HepG2 (cell line): ENCODE results near the gene IQCN. TPM values are rescaled to one million over a fixed set of nuclear protein-coding genes. Genes with fewer than 3 reads are reported as not detected.
A peak's percentile ranks its signal among the peaks of the same experiment; 100 is the strongest.

Experiments
- ATAC-seq: fragments of 200-7000 bp; cut with Tn5 transposase; 3 replicates; pipeline ENCODE4 v1.9.1; 2020; ENCODE audit warnings: mild to moderate bottlenecking, moderate library complexity
- BruUV-seq: library from RNA; stranded (reverse); fragments of 400-500 nt; replicated peaks from 2 replicates; lab custom pipeline; 2021; lab: Mats Ljungman, UMichigan
- CTCF ChIA-PET: fragments of 300-600 bp; formaldehyde crosslinking; extraction: SDS; loops from one replicate; lab custom pipeline; 2021; ENCODE audit warnings: low total read pairs, inconsistent platforms, low intra/inter-chr PET ratio; lab: Yijun Ruan, JAX
- POLR2A ChIA-PET: fragments of 350-600 bp; sonication (Branson Sonifier 250); formaldehyde crosslinking; loops from one replicate; lab custom pipeline; 2020; ENCODE audit warnings: antibody characterized with exemption, inconsistent platforms; lab: Yijun Ruan, JAX
- DNase-seq: peaks from one replicate; pipeline ENCODE4 v3.0.0-alpha.2; 2015; ENCODE audit warnings: low spot score
- FAIRE-seq: peaks from 3 replicates; lab custom pipeline; 2011; peaks lifted over from hg19 to GRCh38; lab: Jason Lieb, UNC
- H2AFZ ChIP-seq: one replicate; pipeline ENCODE4 v1.6.1; 2011; ENCODE audit warnings: low read length, inconsistent platforms
- H3K27ac ChIP-seq: fragments of 300-600 bp; 3 replicates; pipeline ENCODE4 v1.8.0; 2011; ENCODE audit warnings: mixed run types, mild to moderate bottlenecking, mixed read lengths, low read length, inconsistent platforms; ENCODE audit not compliant: insufficient read depth; ENCODE audit errors: extremely low read length
- H3K27me3 ChIP-seq, 2 experiments: fragments of 200-600 bp in 1 of 2; 2 replicates in 1 of 2; 3 replicates in 1 of 2; pipeline versions ENCODE4 v1.6.0 to v1.8.0; 2011; ENCODE audit warnings: low read length in 2 of 2, mild to moderate bottlenecking in 2 of 2, moderate library complexity in 2 of 2, inconsistent platforms in 1 of 2; ENCODE audit not compliant: insufficient read depth in 2 of 2, control insufficient read depth in 1 of 2
- H3K36me3 ChIP-seq, 2 experiments: fragments of 200-600 bp in 1 of 2; replicated peaks in 1 of 2; 2 replicates in 1 of 2; 3 replicates in 1 of 2; pipeline versions ENCODE4 v1.5.1 to v1.8.0; 2011; ENCODE audit warnings: low read length in 2 of 2, inconsistent platforms in 1 of 2; ENCODE audit not compliant: insufficient read depth in 2 of 2, control insufficient read depth in 1 of 2
- H3K4me1 ChIP-seq: 2 replicates; pipeline ENCODE4 v1.5.1; 2012; ENCODE audit warnings: low read length, inconsistent platforms; ENCODE audit not compliant: insufficient read depth
- H3K4me2 ChIP-seq: 2 replicates; pipeline ENCODE4 v1.6.0; 2011; ENCODE audit warnings: low read depth, low read length, inconsistent platforms
- H3K4me3 ChIP-seq, 3 experiments: fragments of 200-600 bp in 1 of 3; sonication (generic), shearing (Covaris generic) in 1 of 3; replicated peaks in 1 of 3; 2 replicates each; pipeline ENCODE4 v1.5.1; 2011 to 2016; ENCODE audit warnings: low read length in 3 of 3, inconsistent platforms in 2 of 3, low read depth in 2 of 3, mild to moderate bottlenecking in 2 of 3, control low read depth in 1 of 3, mixed read lengths in 1 of 3; ENCODE audit not compliant: insufficient read depth in 1 of 3
- H3K79me2 ChIP-seq: one replicate; pipeline ENCODE4 v1.6.1; 2011; ENCODE audit warnings: low read length, inconsistent platforms; ENCODE audit not compliant: insufficient read depth
- H3K9ac ChIP-seq: 2 replicates; pipeline ENCODE4 v1.6.0; 2011; ENCODE audit warnings: mild to moderate bottlenecking, low read depth, low read length, inconsistent platforms; ENCODE audit not compliant: insufficient read depth
- H3K9me3 ChIP-seq: 2 replicates; pipeline ENCODE4 v1.5.1; 2012; ENCODE audit warnings: mild to moderate bottlenecking, low read length
- H4K20me1 ChIP-seq: 2 replicates; pipeline ENCODE4 v1.6.0; 2011; ENCODE audit warnings: inconsistent platforms, mild to moderate bottlenecking, low read length, moderate library complexity; ENCODE audit not compliant: insufficient read depth
- ADNP ChIP-seq: sonication (generic); formaldehyde crosslinking; IDR thresholded peaks from 2 replicates; pipeline ENCODE4 v1.4.0; 2020; ENCODE audit warnings: missing genetic modification reagents
- NFAT5 ChIP-seq: sonication (generic); formaldehyde crosslinking; IDR thresholded peaks from 2 replicates; pipeline ENCODE4 v1.4.0; 2020; ENCODE audit warnings: missing genetic modification reagents
- RCOR2 ChIP-seq: IDR thresholded peaks from 2 replicates; pipeline ENCODE4 v1.6.1; 2016; ENCODE audit warnings: missing biosample characterization, missing genetic modification reagents
- ZMAT3 ChIP-seq: sonication (generic); formaldehyde crosslinking; conservative IDR thresholded peaks from 2 replicates; pipeline ENCODE4 v1.7.0; 2021; ENCODE audit warnings: missing genetic modification reagents
- ZMYM3 ChIP-seq: sonication (generic); formaldehyde crosslinking; IDR thresholded peaks from 2 replicates; pipeline ENCODE4 v1.5.1; 2020; ENCODE audit warnings: mild to moderate bottlenecking, missing genetic modification reagents
- ZNF629 ChIP-seq: sonication (generic); formaldehyde crosslinking; conservative IDR thresholded peaks from 2 replicates; pipeline ENCODE4 v1.5.0; 2020; ENCODE audit warnings: missing genetic modification reagents
- WGBS: methylation state at CpG from one replicate; pipeline ENCODE4 v1.1.6; 2017; ENCODE audit warnings: low lambda C conversion rate; 5-methylcytosine and 5-hydroxymethylcytosine counted together
- in situ Hi-C: cut with HindIII; loops from 2 replicates; pipeline ENCODE4 v1.10.0; 2017; ENCODE audit warnings: low pct_unique_long_range_greater_than_20kb; ENCODE audit not compliant: extremely low pct_ligation_motif_present
- intact Hi-C: fragments of 100-400 bp; cut with micrococcal nuclease; formaldehyde crosslinking; loops from one replicate; pipeline ENCODE4 v1.10.0; 2022; ENCODE audit not compliant: unreplicated experiment
- polyA plus RNA-seq, 8 experiments: library from polyadenylated mRNA; depleted of rRNA in 3 of 8; stranded (reverse) in 7 of 8; unstranded in 1 of 8; fragments of >200 nt; fragmentation: Illumina TruSeq in 4 of 8; extraction: Trizol in 4 of 8; gene quantifications; 2 replicates each; pipeline versions ENCODE4 v1.2.1 to v1.2.3, GENCODE V29; 2011 to 2016; ENCODE audit warnings: low read depth in 4 of 8, missing spikeins in 1 of 8, mixed read lengths in 1 of 8; ENCODE audit not compliant: insufficient read depth in 1 of 8
- total RNA-seq, 5 experiments: library from RNA; depleted of rRNA; stranded (reverse); fragments of >200 nt; fragmentation: Illumina TruSeq; extraction: Trizol; gene quantifications; 2 replicates each; pipeline ENCODE4 v1.2.3, GENCODE V29; 2016; ENCODE audit warnings: low read depth in 1 of 5
- TF ChIP-seq, protein P1 (sequence below): sonication (generic); formaldehyde crosslinking; IDR thresholded peaks from 2 replicates; pipeline ENCODE4 v1.8.0; 2022; ENCODE audit warnings: missing genetic modification reagents, mild to moderate bottlenecking, inconsistent platforms, borderline replicate concordance

IQCN gene
- total and polyA plus RNA-seq, 2 of the 13 experiments (the other 11 are each of a cell fraction or from before 2014, with no cell fraction given) = 0.04 to 0.18 TPM

DNA sequence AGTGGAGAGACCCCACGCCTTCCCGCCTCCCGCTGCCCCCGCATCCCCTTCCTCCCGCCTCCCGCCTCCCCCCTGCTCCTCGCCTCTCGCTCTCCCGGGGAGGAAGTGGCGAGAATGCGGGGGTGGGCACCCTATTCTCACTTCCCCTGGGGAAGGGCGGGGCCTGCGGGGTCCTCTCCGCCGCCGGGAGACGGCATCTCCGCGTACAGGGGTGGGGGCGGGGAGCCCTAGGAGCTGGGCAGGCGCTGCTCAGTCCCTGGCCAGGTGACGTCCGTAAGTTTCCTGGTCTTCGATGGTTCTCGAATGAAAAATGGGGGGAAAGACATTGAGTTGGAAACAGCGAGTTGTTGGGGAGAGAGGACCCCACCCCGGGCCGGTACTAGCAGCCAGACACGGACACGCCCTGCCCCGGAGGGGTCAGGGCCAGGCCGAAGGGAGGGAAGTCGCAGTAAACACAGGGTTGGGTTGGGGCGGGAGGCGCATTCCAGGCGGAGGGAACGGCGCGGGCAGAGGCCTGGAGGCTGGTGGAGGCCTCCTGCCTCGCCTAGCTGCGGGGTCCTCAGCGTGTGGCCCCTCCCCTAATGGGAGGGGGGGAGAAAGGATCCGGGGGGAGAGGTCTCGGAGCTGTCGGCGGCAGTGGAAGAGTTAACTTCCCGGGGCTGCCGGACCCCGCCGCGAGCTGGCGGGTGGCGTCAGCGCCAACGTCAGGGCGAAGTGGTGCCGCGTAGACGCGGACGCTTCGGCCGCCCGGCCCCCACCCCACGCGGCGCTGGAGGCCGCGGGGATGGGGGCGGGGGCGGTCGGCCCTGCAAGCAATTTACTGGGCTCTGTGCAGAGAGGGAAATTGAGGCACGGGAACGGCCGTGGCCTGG, 17.6 kb upstream of the IQCN start (continued):
- TF ChIP-seq, protein P1, sequence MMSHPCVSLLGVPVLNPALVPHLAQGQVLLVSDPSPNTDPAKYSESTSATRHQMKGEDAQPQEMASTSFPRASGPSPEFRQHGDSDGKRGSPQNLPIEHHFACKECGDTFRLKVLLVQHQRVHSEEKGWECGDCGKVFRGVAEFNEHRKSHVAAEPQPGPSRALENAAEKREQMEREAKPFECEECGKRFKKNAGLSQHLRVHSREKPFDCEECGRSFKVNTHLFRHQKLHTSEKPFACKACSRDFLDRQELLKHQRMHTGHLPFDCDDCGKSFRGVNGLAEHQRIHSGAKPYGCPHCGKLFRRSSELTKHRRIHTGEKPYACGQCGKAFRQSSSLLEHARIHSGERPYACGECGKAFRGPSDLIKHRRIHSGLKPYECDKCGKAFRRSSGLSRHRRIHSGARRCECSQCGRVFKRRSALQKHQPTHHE (CRISPR knock-in tag) = peak; percentile 46; the same call in 1 of the 2 replicates
- TF ChIP-seq, all 625 proteins: peak for 203

DNA sequence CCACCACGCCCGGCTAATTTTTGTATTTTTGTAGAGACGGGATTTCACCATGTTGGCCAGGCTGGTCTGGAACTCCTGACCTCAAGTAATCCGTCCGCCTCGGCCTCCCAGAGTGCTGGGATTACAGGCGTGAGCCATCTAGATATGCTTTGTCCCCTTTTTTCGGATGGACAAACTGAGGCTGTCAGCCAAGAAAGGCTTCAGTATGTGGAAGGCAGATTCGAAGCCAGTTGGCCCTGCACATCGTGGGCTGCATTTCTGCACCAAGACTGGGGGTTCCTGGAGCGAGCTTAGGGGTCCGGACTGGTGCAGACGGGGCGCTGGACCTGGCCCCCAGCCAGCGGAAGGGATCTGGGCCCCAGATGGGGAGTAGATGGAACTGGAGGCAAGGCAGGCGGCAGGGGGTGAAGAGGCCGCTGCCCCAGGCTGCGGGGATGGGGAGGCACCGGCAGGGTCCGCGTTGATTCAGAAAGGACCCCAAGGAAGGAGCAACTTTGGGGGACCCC, 16.8 kb upstream of the IQCN start:
- BruUV-seq = no TSS peak
- H3K4me2 ChIP-seq = no peak overlapping the region
- TF ChIP-seq RCOR2 (0 out of 2 replicates have a peak, but pooled peaks have one; percentile 25), ZMYM3 (peak; percentile 83), ADNP (CRISPR knock-in tag) (peak; percentile 30; the same call in 1 of the 2 replicates), ZNF629 (peak; percentile 94), NFAT5 (CRISPR knock-in tag) (no peak), ZMAT3 (CRISPR knock-in tag) (no peak)
- H3K4me1 ChIP-seq = peaks cover 79% of the 10 kb centered on the region
- no peaks in the 10 kb centered on the region for H3K79me2 ChIP-seq
- intact Hi-C loops (no loop called here), in situ Hi-C loops (no loop called here)
- H3K27me3 ChIP-seq = no peaks in the 10 kb centered on the region
- no peak overlapping the region for H2AFZ ChIP-seq
- no peak overlapping the region for H3K27ac ChIP-seq
- no peak overlapping the region for H3K9ac ChIP-seq
- no peaks in the 10 kb centered on the region for H3K36me3 ChIP-seq
- H3K4me3 ChIP-seq = peak overlapping the region in 2 of 3 experiments; percentile 59 to 79; a peak in 2 of 6 replicates
- ChIA-PET POLR2A (interaction anchor here (2.1 to 3.1 kb wide), 4 partner anchors 11 to 38 kb away, joined by 7 to 51 read pairs (median 28); partner anchors contain the start of genes JUND and LSM4), CTCF (no interaction called here)
- H3K9me3 ChIP-seq = no peaks in the 10 kb centered on the region
- WGBS = 63% methylated on average over 17 of the region's 21 CpGs
- FAIRE-seq (no peak), ATAC-seq (no peak), DNase-seq (no peak)
- no peaks in the 10 kb centered on the region for H4K20me1 ChIP-seq
